ENCODE results near the gene OR6T1. TPM values are rescaled to one million over a fixed set of nuclear protein-coding genes. Genes with fewer than 3 reads are reported as not detected.
A peak's percentile ranks its signal among the peaks of the same experiment; 100 is the strongest.

The OR6T1 gene
- total and polyA plus RNA-seq, 8 donors: not detected

DNA sequence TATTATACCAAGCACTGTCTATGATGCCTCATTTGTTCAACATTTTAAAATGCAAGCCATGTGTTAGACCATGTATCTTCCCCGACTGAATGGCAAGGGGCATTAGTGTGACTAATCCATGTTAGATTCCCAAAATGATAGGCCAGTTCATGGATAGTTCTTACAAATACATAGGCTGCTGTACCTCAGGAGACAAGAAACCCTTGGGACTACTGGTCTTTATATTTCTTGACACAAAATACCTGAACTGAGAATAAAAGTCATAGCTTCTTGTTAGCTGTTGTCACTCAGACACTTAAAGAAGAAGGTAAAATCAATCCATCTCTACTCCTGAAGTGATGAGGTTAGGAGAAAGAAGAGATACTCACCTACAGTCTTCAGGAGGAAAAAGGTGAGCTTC, 41.8 kb downstream of the OR6T1 start, which contains the start of gene OR8D4:
OR8D4 (plus strand) TSS at position 301 of the 400 bp plus-strand sequence. CDS start 4,265 bp downstream, outside the sequence.
- no peaks in the 10 kb centered on the region for H3K27me3 ChIP-seq
- FAIRE-seq (no peak), DNase-seq (no peak), ATAC-seq (no peak)
- intact Hi-C loops (cut with DNase I): no loop called here
- WGBS, 2 donors: 93 to 94% methylated on average over 1 of the region's 1 CpG
- TF ChIP-seq CTCF (IDR thresholded peaks at IDR 0.05): no peak
- no peak within 1 kb of the TSS for H3K27ac ChIP-seq
- no peaks in the 10 kb centered on the region for H3K9me3 ChIP-seq
- no peaks in the 10 kb centered on the region for H3K36me3 ChIP-seq
- peaks cover 0 to 4% (median 0%) of the 10 kb centered on the region in 3 donors for H3K4me1 ChIP-seq
- H3K4me3 ChIP-seq: no peak within 1 kb of the TSS

- intact Hi-C loops (cut with DNase I): no loop called here
- Histone ChIP-seq H3K9me3 (no peaks in the 10 kb centered on the region), H3K27ac (no peak overlapping the region), H3K4me1 (peaks cover 0 to 4% (median 0%) of the 10 kb centered on the region in 3 donors), H3K4me3 (no peak overlapping the region), H3K36me3 (no peaks in the 10 kb centered on the region), H3K27me3 (no peaks in the 10 kb centered on the region)
- FAIRE-seq (no peak), DNase-seq (peak in 2 of 6 donors; percentile 23 to 25), ATAC-seq (peak; percentile 74 to 96 (median 82))
- no peak for TF ChIP-seq CTCF (IDR thresholded peaks at IDR 0.05)
- WGBS, 2 donors: 32 to 38% methylated on average over 3 of the region's 3 CpGs
These were observed 43.8 kb downstream of the OR6T1 start for GRCh38 chr11:123899792-123900191.

Other genes starting within 250 kb of the OR6T1 start
- gene ZNF202, start 202.2 kb downstream of the OR6T1 start, total RNA-seq: 1 to 10 TPM; 3.9 to 9.5 (median 6.7) TPM
- gene ZNF202, start 202.2 kb downstream of the OR6T1 start, polyA plus RNA-seq: 10 to 100 TPM in 1 of 2 donors, 1 to 10 TPM in 1; 9.6 to 11.9 TPM
- gene OR6X1, start 189.3 kb downstream of the OR6T1 start, total RNA-seq: not detected
- not detected for gene OR6X1, start 189.3 kb downstream of the OR6T1 start, polyA plus RNA-seq
- gene OR6M1, start 137.5 kb downstream of the OR6T1 start, total RNA-seq: not detected
- not detected for gene OR6M1, start 137.5 kb downstream of the OR6T1 start, polyA plus RNA-seq
- gene TMEM225, start 58.2 kb downstream of the OR6T1 start, total RNA-seq: not detected
- not detected for gene TMEM225, start 58.2 kb downstream of the OR6T1 start, polyA plus RNA-seq
- gene OR8D4, start 41.7 kb downstream of the OR6T1 start, total RNA-seq: 1 to 10 TPM in 5 of 6 donors, under 1 TPM in 1; 0.16 to 2.8 (median 1.4) TPM
- under 1 TPM in 1 of 2 donors, not detected in 1; 0.19 TPM for gene OR8D4, start 41.7 kb downstream of the OR6T1 start, polyA plus RNA-seq
- gene OR4D5, start 4.2 kb downstream of the OR6T1 start, total RNA-seq: 1 to 10 TPM in 4 of 6 donors, under 1 TPM in 2; 0.13 to 2.4 (median 1.4) TPM
- not detected for gene OR4D5, start 4.2 kb downstream of the OR6T1 start, polyA plus RNA-seq
- not detected for gene OR10S1, start 33.9 kb upstream of the OR6T1 start, total RNA-seq
- not detected for gene OR10S1, start 33.9 kb upstream of the OR6T1 start, polyA plus RNA-seq
- gene OR10G6, start 51.3 kb upstream of the OR6T1 start, total RNA-seq: not detected
- not detected for gene OR10G6, start 51.3 kb upstream of the OR6T1 start, polyA plus RNA-seq
- under 1 TPM; 0.09 to 0.83 (median 0.42) TPM for gene OR10G4, start 69.2 kb upstream of the OR6T1 start, total RNA-seq
- under 1 TPM; 0.07 to 0.19 TPM for gene OR10G4, start 69.2 kb upstream of the OR6T1 start, polyA plus RNA-seq
- under 1 TPM in 5 of 6 donors, not detected in 1; 0.31 to 0.71 (median 0.32) TPM for gene OR10G9, start 79.2 kb upstream of the OR6T1 start, total RNA-seq
- under 1 TPM in 1 of 2 donors, not detected in 1; 0.12 TPM for gene OR10G9, start 79.2 kb upstream of the OR6T1 start, polyA plus RNA-seq
- gene OR10G8, start 83.0 kb upstream of the OR6T1 start, total RNA-seq: under 1 TPM in 4 of 6 donors, not detected in 2; 0.18 to 0.51 (median 0.24) TPM
- gene OR10G8, start 83.0 kb upstream of the OR6T1 start, polyA plus RNA-seq: not detected
- gene OR10G7, start 97.5 kb upstream of the OR6T1 start, total RNA-seq: not detected
- under 1 TPM in 1 of 2 donors, not detected in 1; 0.05 TPM for gene OR10G7, start 97.5 kb upstream of the OR6T1 start, polyA plus RNA-seq
- gene VWA5A, start 171.6 kb upstream of the OR6T1 start, total RNA-seq: 10 to 100 TPM in 5 of 6 donors, 1 to 10 TPM in 1; 9.6 to 28.7 (median 15.6) TPM
- 10 to 100 TPM; 12.1 to 27.9 TPM for gene VWA5A, start 171.6 kb upstream of the OR6T1 start, polyA plus RNA-seq
- gene OR10D3, start 239.5 kb upstream of the OR6T1 start, total RNA-seq: not detected
- gene OR10D3, start 239.5 kb upstream of the OR6T1 start, polyA plus RNA-seq: not detected

Data from pancreas (tissue), 10 donors.